ENCODE data around the gene HPSE2. TPM values are rescaled to one million over a fixed set of nuclear protein-coding genes. Genes with fewer than 3 reads are reported as not detected.

Gene HPSE2
- polyA plus RNA-seq, 1 of the 3 experiments (the other 2 are of a cell fraction): not detected

DNA sequence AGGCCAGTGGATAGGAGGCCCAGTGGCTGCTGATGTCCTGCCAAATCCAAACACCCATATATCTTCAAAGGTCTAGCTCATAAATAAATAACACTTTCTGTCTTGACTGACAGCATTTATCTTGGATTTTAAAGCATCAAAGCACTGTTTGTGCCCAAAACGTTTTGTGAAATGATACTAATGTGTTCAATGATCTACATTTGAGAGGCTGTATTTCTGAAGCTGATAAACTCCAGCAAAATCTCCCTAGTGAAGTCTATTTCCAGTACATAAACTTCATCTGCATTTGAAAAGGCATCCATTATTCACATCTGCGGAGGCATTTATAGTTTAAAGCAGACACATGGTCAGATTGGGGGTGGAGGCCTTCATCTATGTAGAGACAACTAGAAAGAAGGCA lies 276.3 kb downstream of the HPSE2 start:
- Histone ChIP-seq H2AFZ (ENCODE audit: low read depth) (no peak overlapping the region), H3K9ac (no peak overlapping the region), H3K27me3 (ENCODE audit: insufficient read depth) (no peaks in the 10 kb centered on the region), H3K4me3 (ENCODE audit: low read depth in 2 of 2, low read length in 1 of 2) (no peak overlapping the region), H3K9me3 (no peaks in the 10 kb centered on the region), H3K4me1 (ENCODE audit: control insufficient read depth in 1 of 2, insufficient read depth in 2 of 2, low read depth in 1 of 2, low read length in 1 of 2) (no peaks in the 10 kb centered on the region), H3K79me2 (ENCODE audit: insufficient read depth) (no peaks in the 10 kb centered on the region), H3K4me2 (no peak overlapping the region), H3F3A (replicated peaks; ENCODE audit: insufficient read depth) (no peaks in the 10 kb centered on the region), H3K27ac (ENCODE audit: low read depth in 2 of 2, low read length in 1 of 2) (no peak overlapping the region), H3K9me2 (no peaks in the 10 kb centered on the region), H4K20me1 (ENCODE audit: insufficient read depth) (no peaks in the 10 kb centered on the region), H3K36me3 (replicated peaks in 1 of 2; ENCODE audit: control insufficient read depth in 1 of 2, insufficient read depth in 2 of 2, low read length in 1 of 2) (no peaks in the 10 kb centered on the region)
- TF ChIP-seq, protein P1, sequence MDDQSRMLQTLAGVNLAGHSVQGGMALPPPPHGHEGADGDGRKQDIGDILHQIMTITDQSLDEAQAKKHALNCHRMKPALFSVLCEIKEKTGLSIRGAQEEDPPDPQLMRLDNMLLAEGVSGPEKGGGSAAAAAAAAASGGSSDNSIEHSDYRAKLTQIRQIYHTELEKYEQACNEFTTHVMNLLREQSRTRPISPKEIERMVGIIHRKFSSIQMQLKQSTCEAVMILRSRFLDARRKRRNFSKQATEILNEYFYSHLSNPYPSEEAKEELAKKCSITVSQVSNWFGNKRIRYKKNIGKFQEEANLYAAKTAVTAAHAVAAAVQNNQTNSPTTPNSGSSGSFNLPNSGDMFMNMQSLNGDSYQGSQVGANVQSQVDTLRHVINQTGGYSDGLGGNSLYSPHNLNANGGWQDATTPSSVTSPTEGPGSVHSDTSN (IDR thresholded peaks at IDR 0.05): no peak
- TF ChIP-seq USF1 (IDR thresholded peaks at IDR 0.05; ENCODE audit: borderline replicate concordance, low read depth): no peak
- no peak for TF ChIP-seq EZH2phosphoT487 (IDR thresholded peaks at IDR 0.05; ENCODE audit: borderline replicate concordance, low read depth)
- no peak for TF ChIP-seq TEAD4 (IDR thresholded peaks at IDR 0.05; ENCODE audit: borderline replicate concordance, insufficient read depth)
- no peak for TF ChIP-seq MEF2A (IDR thresholded peaks at IDR 0.05; ENCODE audit: borderline replicate concordance, low read depth)
- TF ChIP-seq POLR2AphosphoS5 (IDR thresholded peaks at IDR 0.05; ENCODE audit: low read depth, low read length): no peak
- no peak for TF ChIP-seq SIN3A (IDR thresholded peaks at IDR 0.05; ENCODE audit: borderline replicate concordance, low read depth, low read length)
- TF ChIP-seq NRF1 (IDR thresholded peaks at IDR 0.05; ENCODE audit: low read depth, low read length): no peak
- TF ChIP-seq NFIC (IDR thresholded peaks at IDR 0.05; ENCODE audit: borderline replicate concordance): no peak
- no peak for TF ChIP-seq TCF12 (IDR thresholded peaks at IDR 0.05)
- TF ChIP-seq RAD21 (IDR thresholded peaks at IDR 0.05; ENCODE audit: low read length): no peak
- TF ChIP-seq USF2 (IDR thresholded peaks at IDR 0.05; ENCODE audit: borderline replicate concordance, low read depth, low read length): no peak
- no peak for TF ChIP-seq JUND (IDR thresholded peaks at IDR 0.05)
- DNase-seq: no peak
- ChIA-PET CTCF (no interaction called here), POLR2A (no interaction called here)
- 7% methylated on average over 2 of the region's 2 CpGs for whole genome bisulfite sequencing (ENCODE audit: low lambda C conversion rate)

DNA sequence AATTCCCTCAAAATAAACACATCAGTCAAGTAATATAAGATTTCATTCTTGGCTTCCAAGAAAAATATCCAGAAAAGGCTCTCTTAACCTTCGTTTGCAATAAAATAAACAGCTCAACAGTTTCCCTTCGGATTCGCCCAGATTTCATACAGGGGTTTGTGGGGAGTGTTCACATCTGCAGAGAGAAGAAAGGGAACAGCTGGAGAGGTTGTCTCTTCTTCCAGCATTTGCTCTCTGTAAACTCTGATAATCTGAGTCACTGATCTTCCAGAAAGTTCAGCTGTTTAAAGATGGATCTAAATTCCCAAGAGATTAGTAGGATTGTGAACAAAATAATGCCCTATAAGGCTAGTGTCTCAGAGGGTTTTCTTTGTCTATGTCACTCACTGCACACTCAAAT lies 277.9 kb downstream of the HPSE2 start:
- H2AFZ ChIP-seq (ENCODE audit: low read depth): no peak overlapping the region
- WGBS (ENCODE audit: low lambda C conversion rate): 12% methylated on average over 3 of the region's 3 CpGs
- no peaks in the 10 kb centered on the region for H3K36me3 ChIP-seq (replicated peaks in 1 of 2; ENCODE audit: control insufficient read depth in 1 of 2, insufficient read depth in 2 of 2, low read length in 1 of 2)
- H3K79me2 ChIP-seq (ENCODE audit: insufficient read depth): no peaks in the 10 kb centered on the region
- H3F3A ChIP-seq (replicated peaks; ENCODE audit: insufficient read depth): no peaks in the 10 kb centered on the region
- POLR2A ChIA-PET: no interaction called here
- H3K4me3 ChIP-seq (ENCODE audit: low read depth in 2 of 2, low read length in 1 of 2): no peak overlapping the region
- CTCF ChIA-PET: no interaction called here
- H3K9ac ChIP-seq: no peak overlapping the region
- no peaks in the 10 kb centered on the region for H3K9me3 ChIP-seq
- H3K27me3 ChIP-seq (ENCODE audit: insufficient read depth): no peaks in the 10 kb centered on the region
- DNase-seq: no peak
- no peaks in the 10 kb centered on the region for H3K4me1 ChIP-seq (ENCODE audit: control insufficient read depth in 1 of 2, insufficient read depth in 2 of 2, low read depth in 1 of 2, low read length in 1 of 2)
- H4K20me1 ChIP-seq (ENCODE audit: insufficient read depth): no peaks in the 10 kb centered on the region
- no peaks in the 10 kb centered on the region for H3K9me2 ChIP-seq
- H3K4me2 ChIP-seq: no peak overlapping the region
- no peak overlapping the region for H3K27ac ChIP-seq (ENCODE audit: low read depth in 2 of 2, low read length in 1 of 2)
- no peak for TF ChIP-seq RCOR1 (IDR thresholded peaks at IDR 0.05; ENCODE audit: low read length)
- no peak for TF ChIP-seq MXI1 (IDR thresholded peaks at IDR 0.05; ENCODE audit: low read depth, low read length)
- no peak for TF ChIP-seq TCF12 (IDR thresholded peaks at IDR 0.05)
- no peak for TF ChIP-seq RFX5 (IDR thresholded peaks at IDR 0.05; ENCODE audit: low read length)
- TF ChIP-seq ZBTB33 (IDR thresholded peaks at IDR 0.05; ENCODE audit: borderline replicate concordance, low read depth): no peak
- TF ChIP-seq GATA2 (CRISPR knock-in tag; IDR thresholded peaks at IDR 0.05): no peak
- no peak for TF ChIP-seq FOXM1 (IDR thresholded peaks at IDR 0.05; ENCODE audit: low read depth)
- TF ChIP-seq, protein P2, sequence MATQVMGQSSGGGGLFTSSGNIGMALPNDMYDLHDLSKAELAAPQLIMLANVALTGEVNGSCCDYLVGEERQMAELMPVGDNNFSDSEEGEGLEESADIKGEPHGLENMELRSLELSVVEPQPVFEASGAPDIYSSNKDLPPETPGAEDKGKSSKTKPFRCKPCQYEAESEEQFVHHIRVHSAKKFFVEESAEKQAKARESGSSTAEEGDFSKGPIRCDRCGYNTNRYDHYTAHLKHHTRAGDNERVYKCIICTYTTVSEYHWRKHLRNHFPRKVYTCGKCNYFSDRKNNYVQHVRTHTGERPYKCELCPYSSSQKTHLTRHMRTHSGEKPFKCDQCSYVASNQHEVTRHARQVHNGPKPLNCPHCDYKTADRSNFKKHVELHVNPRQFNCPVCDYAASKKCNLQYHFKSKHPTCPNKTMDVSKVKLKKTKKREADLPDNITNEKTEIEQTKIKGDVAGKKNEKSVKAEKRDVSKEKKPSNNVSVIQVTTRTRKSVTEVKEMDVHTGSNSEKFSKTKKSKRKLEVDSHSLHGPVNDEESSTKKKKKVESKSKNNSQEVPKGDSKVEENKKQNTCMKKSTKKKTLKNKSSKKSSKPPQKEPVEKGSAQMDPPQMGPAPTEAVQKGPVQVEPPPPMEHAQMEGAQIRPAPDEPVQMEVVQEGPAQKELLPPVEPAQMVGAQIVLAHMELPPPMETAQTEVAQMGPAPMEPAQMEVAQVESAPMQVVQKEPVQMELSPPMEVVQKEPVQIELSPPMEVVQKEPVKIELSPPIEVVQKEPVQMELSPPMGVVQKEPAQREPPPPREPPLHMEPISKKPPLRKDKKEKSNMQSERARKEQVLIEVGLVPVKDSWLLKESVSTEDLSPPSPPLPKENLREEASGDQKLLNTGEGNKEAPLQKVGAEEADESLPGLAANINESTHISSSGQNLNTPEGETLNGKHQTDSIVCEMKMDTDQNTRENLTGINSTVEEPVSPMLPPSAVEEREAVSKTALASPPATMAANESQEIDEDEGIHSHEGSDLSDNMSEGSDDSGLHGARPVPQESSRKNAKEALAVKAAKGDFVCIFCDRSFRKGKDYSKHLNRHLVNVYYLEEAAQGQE (IDR thresholded peaks at IDR 0.05; ENCODE audit: low read depth, low read length): no peak
- no peak for TF ChIP-seq FOSL2 (IDR thresholded peaks at IDR 0.05; ENCODE audit: borderline replicate concordance, low read depth)
- no peak for TF ChIP-seq JUND (IDR thresholded peaks at IDR 0.05)

All from SK-N-SH (cell line).